HPDE6-E6E7 (cell line): ENCODE results near the gene RPN1.
"Not testable (repeated sequence)": the region's sequence is repeated elsewhere in the genome, so short reads cannot be mapped to it uniquely, and the experiment has no call there.

Experiments
- DNase-seq: peaks from one replicate; pipeline ENCODE4 v3.0.0; 2011; ENCODE audit warnings: missing footprints; ENCODE audit errors: extremely low spot score

RPN1 gene

GRCh38 chr3:128609294-128609693 is 41.3 kb downstream of the RPN1 start:
- DNase-seq: no peak

GRCh38 chr3:128607710-128608048 is 42.9 kb downstream of the RPN1 start:
- no peak for DNase-seq

- DNase-seq: no peak
Measured at GRCh38 chr3:128606094-128606493, 44.5 kb downstream of the RPN1 start.

GRCh38 chr3:128605091-128606046 is 45.2 kb downstream of the RPN1 start:
- DNase-seq: no peak

GRCh38 chr3:128603811-128604775 is 46.5 kb downstream of the RPN1 start:
- DNase-seq: no peak

- no peak for DNase-seq
Measured at GRCh38 chr3:128603313-128603712, 47.3 kb downstream of the RPN1 start.

- DNase-seq: no peak
Measured at GRCh38 chr3:128598884-128599664, 51.5 kb downstream of the RPN1 start.

GRCh38 chr3:128597900-128598299 is 52.7 kb downstream of the RPN1 start:
- DNase-seq: no peak

- no peak for DNase-seq
Measured at GRCh38 chr3:128592864-128593263, 57.8 kb downstream of the RPN1 start.

- DNase-seq: no peak
Measured at GRCh38 chr3:128591738-128592426, 58.7 kb downstream of the RPN1 start.

GRCh38 chr3:128590948-128591347 is 59.7 kb downstream of the RPN1 start:
- no peak for DNase-seq

GRCh38 chr3:128589985-128590384 is 60.6 kb downstream of the RPN1 start:
- DNase-seq: not testable (repeated sequence)

- DNase-seq: no peak
Measured at GRCh38 chr3:128588147-128588546, 62.5 kb downstream of the RPN1 start.

- DNase-seq: no peak
Measured at GRCh38 chr3:128587391-128587790, 63.2 kb downstream of the RPN1 start.

GRCh38 chr3:128586932-128587331 is 63.7 kb downstream of the RPN1 start:
- DNase-seq: not testable (repeated sequence)

GRCh38 chr3:128586391-128586790 is 64.2 kb downstream of the RPN1 start:
- not testable (repeated sequence) for DNase-seq

GRCh38 chr3:128585974-128586373 is 64.6 kb downstream of the RPN1 start:
- DNase-seq: no peak

- DNase-seq: no peak
Measured at GRCh38 chr3:128585189-128585588, 65.4 kb downstream of the RPN1 start.

GRCh38 chr3:128584412-128585020 is 66.1 kb downstream of the RPN1 start:
- peak; percentile 88 for DNase-seq

GRCh38 chr3:128581566-128581965 is 69.1 kb downstream of the RPN1 start:
- no peak for DNase-seq

GRCh38 chr3:128579927-128580326 is 70.7 kb downstream of the RPN1 start:
- DNase-seq: no peak
